22Rv1 (cell line): ENCODE measurements around the gene PTK6.
"Not testable (repeated sequence)": the region's sequence is repeated elsewhere in the genome, so short reads cannot be mapped to it uniquely, and the experiment has no call there.

Experiments used
- H3K27ac ChIP-seq: fragments of 450-650 bp; 2 replicates; pipeline ENCODE4 v1.5.1; 2017
- CTCF ChIP-seq: fragments of 450-650 bp; IDR thresholded peaks from 2 replicates; pipeline ENCODE4 v1.5.1; 2017; ENCODE audit warnings: mild to moderate bottlenecking
- ZFX ChIP-seq: fragments of 450-650 bp; IDR thresholded peaks from 2 replicates; pipeline ENCODE4 v1.6.1; 2017; ENCODE audit warnings: antibody characterized with exemption, borderline replicate concordance

The PTK6 gene

DNA sequence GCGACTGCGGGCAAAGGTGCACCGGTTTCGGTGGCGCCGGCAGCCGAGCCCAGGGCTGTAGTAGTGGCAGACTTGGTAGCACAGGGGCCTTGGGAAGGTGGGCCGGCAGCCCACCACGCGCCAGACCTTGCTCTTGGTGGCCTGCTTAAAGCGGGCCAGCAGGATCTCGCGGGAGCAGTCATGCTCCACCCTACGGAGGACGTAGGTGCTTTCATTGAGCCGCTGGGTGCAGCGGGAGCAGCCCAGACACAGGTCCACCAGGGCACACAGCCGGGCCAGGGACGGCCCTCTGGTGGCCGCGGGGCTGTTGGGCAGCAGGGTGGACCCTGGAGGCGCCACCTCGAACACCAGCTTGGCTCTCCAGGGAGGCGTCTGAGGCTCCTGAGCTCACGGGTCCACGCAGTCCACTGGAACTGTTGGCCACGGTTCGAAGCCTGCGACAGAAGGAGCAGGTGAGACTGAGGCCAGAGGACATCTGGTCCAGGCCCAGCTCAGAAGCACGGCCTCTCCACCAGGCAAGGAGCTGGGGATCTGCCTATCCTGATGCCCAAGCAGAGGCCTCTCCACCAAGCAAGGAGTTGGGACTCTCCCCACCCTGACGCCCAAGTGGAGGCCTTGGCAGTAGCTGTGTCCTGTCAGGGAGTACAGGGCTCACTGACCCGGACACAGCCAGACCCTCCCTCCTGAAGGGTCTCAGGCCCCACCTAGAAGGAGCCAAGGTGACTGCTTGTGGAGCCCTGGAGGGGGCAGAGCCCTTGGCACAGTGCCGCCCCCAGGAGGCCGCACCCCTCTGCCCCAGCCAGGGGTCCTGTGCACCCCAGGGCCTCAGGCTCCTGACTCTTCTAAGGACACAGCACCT is 35.8 kb upstream of the PTK6 start:
- no peak overlapping the region for H3K27ac ChIP-seq
- TF ChIP-seq ZFX (no peak), CTCF (0 out of 2 replicates have a peak, but pooled peaks have one; percentile 6)

DNA sequence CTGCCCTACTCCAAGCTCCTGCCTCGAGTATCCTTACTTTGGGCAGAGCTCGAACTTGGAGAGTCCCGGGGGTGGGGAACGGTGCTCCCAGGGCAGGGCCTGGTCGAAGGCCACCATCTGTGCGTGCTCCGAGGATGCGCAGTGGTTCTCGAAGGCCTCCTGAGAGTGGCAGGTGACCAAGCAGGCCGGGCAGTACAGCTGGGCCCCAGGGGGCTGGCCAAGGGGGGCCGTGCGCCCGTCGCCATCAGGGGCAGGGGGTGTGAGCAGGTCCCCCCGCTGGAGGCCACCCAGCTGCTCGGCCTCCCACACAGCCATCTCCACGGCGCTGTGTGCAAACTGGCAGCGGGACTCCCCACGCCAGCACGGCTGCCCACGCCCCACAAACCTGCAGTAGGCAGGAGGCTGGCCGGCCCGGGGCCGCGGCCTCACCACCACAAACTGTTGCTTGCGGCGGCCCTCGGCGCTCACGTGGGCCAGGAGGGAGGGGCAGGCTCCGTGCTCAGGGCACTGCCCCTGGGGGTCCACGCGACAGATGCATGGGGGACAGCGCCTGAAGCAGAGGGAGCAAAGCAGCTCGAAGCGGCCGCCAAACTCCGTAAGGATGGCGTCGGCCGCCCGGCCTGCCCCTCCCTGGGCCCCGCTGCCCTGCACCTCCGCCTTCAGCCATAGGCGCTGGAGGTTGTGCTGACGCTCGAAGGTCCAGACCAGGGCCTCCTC is 35.1 kb upstream of the PTK6 start:
- TF ChIP-seq ZFX (no peak), CTCF (no peak)
- no peak overlapping the region for H3K27ac ChIP-seq

DNA sequence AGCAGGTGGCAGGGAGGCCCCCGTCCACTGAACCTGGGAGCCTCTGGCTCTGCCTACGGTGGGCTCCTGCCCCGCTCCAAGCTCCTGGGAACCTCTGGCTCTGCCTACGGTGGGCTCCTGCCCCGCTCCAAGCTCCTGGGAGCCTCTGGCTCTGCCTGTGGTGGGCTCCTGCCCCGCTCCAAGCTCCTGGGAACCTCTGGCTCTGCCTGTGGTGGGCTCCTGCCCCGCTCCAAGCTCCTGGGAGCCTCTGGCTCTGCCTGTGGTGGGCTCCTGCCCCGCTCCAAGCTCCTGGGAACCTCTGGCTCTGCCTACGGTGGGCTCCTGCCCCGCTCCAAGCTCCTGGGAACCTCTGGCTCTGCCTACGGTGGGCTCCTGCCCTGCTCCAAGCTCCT is 33.9 kb upstream of the PTK6 start:
- not testable (repeated sequence) for H3K27ac ChIP-seq

GRCh38 chr20:63570281-63571086 is 33.3 kb upstream of the PTK6 start:
- no peak for TF ChIP-seq ZFX
- TF ChIP-seq CTCF, result no peak
- H3K27ac ChIP-seq, result no peak overlapping the region

- no peak overlapping the region for H3K27ac ChIP-seq
- TF ChIP-seq CTCF (no peak), ZFX (no peak)
Measured at GRCh38 chr20:63568986-63569949, 32.1 kb upstream of the PTK6 start.

DNA sequence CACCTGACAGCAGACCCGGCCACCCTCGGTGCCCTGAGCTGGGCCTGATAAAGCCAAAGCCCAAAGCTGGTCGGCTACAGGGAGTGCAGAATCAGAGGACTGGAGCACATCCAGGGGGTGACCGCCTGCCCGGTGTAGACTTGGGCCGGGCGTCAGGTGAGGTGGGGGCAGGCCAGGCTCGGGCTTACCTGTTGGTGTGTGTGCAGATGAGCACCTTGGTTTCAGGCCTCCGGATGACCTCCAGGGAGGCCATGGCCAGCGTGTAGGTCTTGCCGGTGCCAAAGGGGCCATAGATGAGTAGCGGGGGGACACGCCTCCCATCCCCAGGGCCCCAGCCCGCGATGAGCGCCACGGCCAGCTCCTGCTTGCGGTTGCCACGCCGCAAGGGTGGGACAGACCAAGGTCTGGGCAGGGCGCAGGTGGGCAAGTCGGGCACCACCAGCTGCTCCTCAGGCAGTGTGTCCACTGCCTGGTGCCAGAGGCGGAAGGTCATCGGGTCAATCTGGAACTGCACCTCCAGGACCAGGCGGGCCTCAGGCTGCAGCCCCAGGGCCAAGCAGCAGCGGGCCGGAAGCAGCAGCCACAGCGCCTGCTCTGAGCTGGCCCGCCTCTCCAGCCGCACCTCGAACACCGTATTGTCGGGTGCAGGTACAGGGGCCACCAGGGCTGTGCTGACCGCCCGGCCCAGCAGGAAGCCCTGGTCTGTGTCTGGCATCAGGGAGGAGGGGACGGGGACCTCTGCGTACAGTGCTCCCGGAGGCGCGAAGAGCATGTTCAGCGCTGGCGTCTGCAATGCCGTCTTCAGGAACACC is 31.2 kb upstream of the PTK6 start:
- TF ChIP-seq CTCF (no peak), ZFX (no peak)
- H3K27ac ChIP-seq, result no peak overlapping the region
